ENCODE results near the gene GPR83.

GPR83 gene

DNA sequence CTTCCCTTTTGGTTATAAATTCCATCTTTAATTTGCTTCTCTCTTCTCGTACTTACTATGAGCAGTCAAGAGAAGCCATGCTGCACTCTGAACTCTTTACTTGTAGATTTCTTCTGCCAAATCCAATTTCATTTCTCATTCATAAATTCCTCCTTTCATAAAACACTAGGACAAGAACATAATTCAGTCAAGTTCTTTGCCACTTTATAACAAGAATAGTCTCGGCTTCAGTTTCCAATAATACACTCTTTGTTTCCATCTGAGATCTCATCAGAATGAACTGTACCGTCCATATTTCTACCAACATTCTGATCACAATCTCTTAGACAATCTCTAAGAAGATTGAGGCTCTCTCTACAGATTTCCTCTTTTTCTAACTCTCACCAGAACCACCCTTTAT lies 71.7 kb downstream of the GPR83 start:
- Histone ChIP-seq H3K79me2 (ENCODE audit: insufficient read depth, low read length) (no peaks in the 10 kb centered on the region), H3K9ac (ENCODE audit: low read length) (no peak overlapping the region), H3K9me2 (replicated peaks; ENCODE audit: insufficient read depth, low read length) (no peaks in the 10 kb centered on the region), H3K9me3 (ENCODE audit: insufficient read depth, low read length) (no peaks in the 10 kb centered on the region), H4K20me1 (ENCODE audit: low read depth, low read length) (no peaks in the 10 kb centered on the region), H3F3A (ENCODE audit: insufficient read depth) (no peaks in the 10 kb centered on the region), H3K36me3 (ENCODE audit: low read length) (no peaks in the 10 kb centered on the region), H3K27me3 (ENCODE audit: low read length) (no peaks in the 10 kb centered on the region), H3K4me2 (ENCODE audit: low read depth, low read length, poor library complexity, severe bottlenecking) (no peak overlapping the region), H2AFZ (ENCODE audit: low read depth, low read length, severe bottlenecking) (no peak overlapping the region), H3K4me3 (ENCODE audit: insufficient read depth, low read length, poor library complexity, severe bottlenecking) (no peak overlapping the region), H3K27ac (ENCODE audit: low read depth, low read length) (no peak overlapping the region)
- TF ChIP-seq EZH2phosphoT487 (conservative IDR thresholded peaks at IDR 0.05; ENCODE audit: low read length), result no peak
- TF ChIP-seq, protein P1, sequence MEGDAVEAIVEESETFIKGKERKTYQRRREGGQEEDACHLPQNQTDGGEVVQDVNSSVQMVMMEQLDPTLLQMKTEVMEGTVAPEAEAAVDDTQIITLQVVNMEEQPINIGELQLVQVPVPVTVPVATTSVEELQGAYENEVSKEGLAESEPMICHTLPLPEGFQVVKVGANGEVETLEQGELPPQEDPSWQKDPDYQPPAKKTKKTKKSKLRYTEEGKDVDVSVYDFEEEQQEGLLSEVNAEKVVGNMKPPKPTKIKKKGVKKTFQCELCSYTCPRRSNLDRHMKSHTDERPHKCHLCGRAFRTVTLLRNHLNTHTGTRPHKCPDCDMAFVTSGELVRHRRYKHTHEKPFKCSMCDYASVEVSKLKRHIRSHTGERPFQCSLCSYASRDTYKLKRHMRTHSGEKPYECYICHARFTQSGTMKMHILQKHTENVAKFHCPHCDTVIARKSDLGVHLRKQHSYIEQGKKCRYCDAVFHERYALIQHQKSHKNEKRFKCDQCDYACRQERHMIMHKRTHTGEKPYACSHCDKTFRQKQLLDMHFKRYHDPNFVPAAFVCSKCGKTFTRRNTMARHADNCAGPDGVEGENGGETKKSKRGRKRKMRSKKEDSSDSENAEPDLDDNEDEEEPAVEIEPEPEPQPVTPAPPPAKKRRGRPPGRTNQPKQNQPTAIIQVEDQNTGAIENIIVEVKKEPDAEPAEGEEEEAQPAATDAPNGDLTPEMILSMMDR (IDR thresholded peaks at IDR 0.05; ENCODE audit: insufficient read depth, low read length, poor library complexity, severe bottlenecking), result no peak

- H2AFZ ChIP-seq (ENCODE audit: low read depth, low read length, severe bottlenecking), result no peak overlapping the region
- TF ChIP-seq, protein P1 (IDR thresholded peaks at IDR 0.05; ENCODE audit: insufficient read depth, low read length, poor library complexity, severe bottlenecking), result no peak
- no peak for TF ChIP-seq EZH2phosphoT487 (conservative IDR thresholded peaks at IDR 0.05; ENCODE audit: low read length)
- H3K36me3 ChIP-seq (ENCODE audit: low read length), result no peaks in the 10 kb centered on the region
- no peak overlapping the region for H3K9ac ChIP-seq (ENCODE audit: low read length)
- H3F3A ChIP-seq (ENCODE audit: insufficient read depth), result no peaks in the 10 kb centered on the region
- H4K20me1 ChIP-seq (ENCODE audit: low read depth, low read length), result no peaks in the 10 kb centered on the region
- no peak overlapping the region for H3K4me2 ChIP-seq (ENCODE audit: low read depth, low read length, poor library complexity, severe bottlenecking)
- no peaks in the 10 kb centered on the region for H3K27me3 ChIP-seq (ENCODE audit: low read length)
- H3K9me3 ChIP-seq (ENCODE audit: insufficient read depth, low read length), result no peaks in the 10 kb centered on the region
- H3K4me3 ChIP-seq (ENCODE audit: insufficient read depth, low read length, poor library complexity, severe bottlenecking), result no peak overlapping the region
- H3K79me2 ChIP-seq (ENCODE audit: insufficient read depth, low read length), result no peaks in the 10 kb centered on the region
- no peak overlapping the region for H3K27ac ChIP-seq (ENCODE audit: low read depth, low read length)
- H3K9me2 ChIP-seq (replicated peaks; ENCODE audit: insufficient read depth, low read length), result no peaks in the 10 kb centered on the region
Observed at GRCh38 chr11:94328587-94329080, 72.6 kb downstream of the GPR83 start.

All from SU-DHL-6 (cell line).